BJ (cell line): ENCODE measurements around the gene SLC35F4. TPM values are rescaled to one million over a fixed set of nuclear protein-coding genes. Genes with fewer than 3 reads are reported as not detected.

Source experiments
- CTCF ChIA-PET: fragments of 350-600 bp; formaldehyde crosslinking; extraction: SDS; loops from one replicate; lab custom pipeline; 2021; ENCODE audit warnings: antibody characterized with exemption, inconsistent platforms; lab: Yijun Ruan, JAX
- POLR2A ChIA-PET: fragments of 300-600 bp; sonication (Branson Sonifier 250); formaldehyde crosslinking; extraction: SDS; loops from one replicate; lab custom pipeline; 2021; ENCODE audit warnings: antibody characterized with exemption; lab: Charles Lee
- DNase-seq: peaks from one replicate; pipeline ENCODE4 v3.0.0-alpha.2; 2011; ENCODE audit warnings: low read depth
- H3K27me3 ChIP-seq: 2 replicates; pipeline ENCODE4 v1.6.0; 2011; ENCODE audit warnings: low read length; ENCODE audit not compliant: control insufficient read depth, insufficient read depth
- H3K36me3 ChIP-seq: 2 replicates; pipeline ENCODE4 v1.5.1; 2011; ENCODE audit warnings: low read length; ENCODE audit not compliant: control insufficient read depth, insufficient read depth
- H3K4me3 ChIP-seq: 2 replicates; pipeline ENCODE4 v1.5.1; 2011; ENCODE audit warnings: low read depth, mild to moderate bottlenecking, control low read depth, low read length
- CTCF ChIP-seq: IDR thresholded peaks from 2 replicates; pipeline ENCODE4 v1.5.1; 2011; ENCODE audit warnings: low read depth, mild to moderate bottlenecking, control low read depth, inconsistent platforms, low read length, moderate library complexity; ENCODE audit not compliant: insufficient read depth
- polyA plus RNA-seq: library from polyadenylated mRNA; depleted of rRNA; stranded (reverse); fragments of >200 nt; gene quantifications from 2 replicates; pipeline ENCODE4 v1.2.3, GENCODE V29; 2011

The SLC35F4 gene
- polyA plus RNA-seq, 1 experiment, result not detected

GRCh38 chr14:57834001-57834598, 31.8 kb downstream of the SLC35F4 start:
- H3K36me3 ChIP-seq, result no peaks in the 10 kb centered on the region
- H3K27me3 ChIP-seq, result peaks cover 2% of the 10 kb centered on the region
- no peak for DNase-seq
- ChIA-PET POLR2A (no interaction called here), CTCF (no interaction called here)
- no peak for TF ChIP-seq CTCF
- H3K4me3 ChIP-seq, result no peak overlapping the region

GRCh38 chr14:57833323-57833722, 32.6 kb downstream of the SLC35F4 start:
- no peak for TF ChIP-seq CTCF
- ChIA-PET POLR2A (no interaction called here), CTCF (no interaction called here)
- Histone ChIP-seq H3K27me3 (peaks cover 2% of the 10 kb centered on the region), H3K36me3 (no peaks in the 10 kb centered on the region), H3K4me3 (no peak overlapping the region)
- DNase-seq, result peak; percentile 75

- no peak for DNase-seq
- no peak overlapping the region for H3K4me3 ChIP-seq
- no peaks in the 10 kb centered on the region for H3K36me3 ChIP-seq
- POLR2A ChIA-PET, result no interaction called here
- TF ChIP-seq CTCF, result no peak
- CTCF ChIA-PET, result no interaction called here
- no peaks in the 10 kb centered on the region; the same call in none of the 2 replicates for H3K27me3 ChIP-seq
Measured at GRCh38 chr14:57831981-57832380, 33.9 kb downstream of the SLC35F4 start.

GRCh38 chr14:57828713-57829112, 37.2 kb downstream of the SLC35F4 start:
- H3K27me3 ChIP-seq, result no peaks in the 10 kb centered on the region; the same call in none of the 2 replicates
- ChIA-PET POLR2A (no interaction called here), CTCF (no interaction called here)
- H3K36me3 ChIP-seq, result no peaks in the 10 kb centered on the region
- TF ChIP-seq CTCF, result no peak
- H3K4me3 ChIP-seq, result no peak overlapping the region
- no peak for DNase-seq

- no peak for TF ChIP-seq CTCF
- ChIA-PET POLR2A (no interaction called here), CTCF (no interaction called here)
- Histone ChIP-seq H3K27me3 (no peaks in the 10 kb centered on the region), H3K36me3 (no peaks in the 10 kb centered on the region), H3K4me3 (no peak overlapping the region)
- no peak for DNase-seq
Measured at GRCh38 chr14:57823015-57823660, 42.8 kb downstream of the SLC35F4 start.
